ENCODE data around the gene MAGEA1.

Gene MAGEA1

GRCh38 chrX:153184787-153185186 lies 5.7 kb downstream of the MAGEA1 start:
- Histone ChIP-seq H3K9me3 (ENCODE audit: insufficient read depth, low read depth, low read length) (no peaks in the 10 kb centered on the region), H3K4me1 (ENCODE audit: insufficient read depth, low read length, poor library complexity, severe bottlenecking) (no peaks in the 10 kb centered on the region), H3K27me3 (ENCODE audit: insufficient read depth, low read length, poor library complexity, severe bottlenecking) (no peaks in the 10 kb centered on the region), H3K9ac (ENCODE audit: low read depth, low read length, poor library complexity, severe bottlenecking) (no peak overlapping the region), H3K4me3 (ENCODE audit: low read length, poor library complexity, severe bottlenecking) (no peak overlapping the region), H3K4me2 (ENCODE audit: low read depth, low read length, poor library complexity, severe bottlenecking) (no peak overlapping the region), H2AFZ (ENCODE audit: low read length) (no peak overlapping the region), H3K79me2 (ENCODE audit: insufficient read depth, low read length) (no peaks in the 10 kb centered on the region), H4K20me1 (ENCODE audit: insufficient read depth, low read length, poor library complexity, severe bottlenecking) (no peaks in the 10 kb centered on the region), H3K9me2 (replicated peaks; ENCODE audit: low read depth, low read length) (no peaks in the 10 kb centered on the region), H3F3A (ENCODE audit: low read depth) (no peaks in the 10 kb centered on the region), H3K36me3 (ENCODE audit: insufficient read depth, low read length) (no peaks in the 10 kb centered on the region)
- no peak for TF ChIP-seq CTCF (conservative IDR thresholded peaks at IDR 0.05; ENCODE audit: low read length)
- TF ChIP-seq EZH2phosphoT487 (IDR thresholded peaks at IDR 0.05; ENCODE audit: borderline replicate concordance) = no peak

DNA sequence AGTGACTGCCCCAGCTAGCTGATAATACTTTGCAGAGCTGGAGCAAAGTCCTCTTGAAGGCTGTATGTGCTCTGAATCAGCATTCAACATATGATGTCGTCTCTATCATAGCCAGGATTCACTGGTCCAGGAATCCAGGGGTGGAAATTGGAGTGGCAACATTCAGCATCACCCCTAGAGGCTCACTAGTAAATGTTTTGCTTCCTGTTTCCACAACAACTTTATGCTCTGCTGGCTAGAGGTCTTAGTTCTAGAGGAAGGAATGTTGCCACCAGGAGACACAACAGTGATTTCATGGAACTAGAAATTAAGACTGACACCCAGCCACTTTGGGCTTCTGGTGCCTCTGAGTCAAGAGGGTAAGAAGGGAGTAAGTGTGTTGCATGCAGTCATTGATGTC lies 11.3 kb downstream of the MAGEA1 start:
- H3K4me1 ChIP-seq (ENCODE audit: insufficient read depth, low read length, poor library complexity, severe bottlenecking) = no peaks in the 10 kb centered on the region
- H3K4me2 ChIP-seq (ENCODE audit: low read depth, low read length, poor library complexity, severe bottlenecking) = no peak overlapping the region
- H3K79me2 ChIP-seq (ENCODE audit: insufficient read depth, low read length) = no peaks in the 10 kb centered on the region

GRCh38 chrX:153200462-153200861 lies 21.4 kb downstream of the MAGEA1 start:
- no peak overlapping the region for H2AFZ ChIP-seq (ENCODE audit: low read length)
- H3K27me3 ChIP-seq (ENCODE audit: insufficient read depth, low read length, poor library complexity, severe bottlenecking) = no peaks in the 10 kb centered on the region
- no peak overlapping the region for H3K4me3 ChIP-seq (ENCODE audit: low read length, poor library complexity, severe bottlenecking)
- H4K20me1 ChIP-seq (ENCODE audit: insufficient read depth, low read length, poor library complexity, severe bottlenecking) = no peaks in the 10 kb centered on the region
- H3K4me1 ChIP-seq (ENCODE audit: insufficient read depth, low read length, poor library complexity, severe bottlenecking) = no peaks in the 10 kb centered on the region
- no peaks in the 10 kb centered on the region for H3K36me3 ChIP-seq (ENCODE audit: insufficient read depth, low read length)
- H3K79me2 ChIP-seq (ENCODE audit: insufficient read depth, low read length) = no peaks in the 10 kb centered on the region
- H3K4me2 ChIP-seq (ENCODE audit: low read depth, low read length, poor library complexity, severe bottlenecking) = no peak overlapping the region
- no peaks in the 10 kb centered on the region for H3F3A ChIP-seq (ENCODE audit: low read depth)
- no peak overlapping the region for H3K9ac ChIP-seq (ENCODE audit: low read depth, low read length, poor library complexity, severe bottlenecking)
- no peaks in the 10 kb centered on the region for H3K9me2 ChIP-seq (replicated peaks; ENCODE audit: low read depth, low read length)
- TF ChIP-seq CTCF (conservative IDR thresholded peaks at IDR 0.05; ENCODE audit: low read length) = no peak
- no peak for TF ChIP-seq EZH2phosphoT487 (IDR thresholded peaks at IDR 0.05; ENCODE audit: borderline replicate concordance)
- H3K9me3 ChIP-seq (ENCODE audit: insufficient read depth, low read depth, low read length) = no peaks in the 10 kb centered on the region

More for the DNA sequence above, 11.3 kb downstream of the MAGEA1 start:
- H4K20me1 ChIP-seq (ENCODE audit: insufficient read depth, low read length, poor library complexity, severe bottlenecking) = no peaks in the 10 kb centered on the region
- H3K36me3 ChIP-seq (ENCODE audit: insufficient read depth, low read length) = no peaks in the 10 kb centered on the region
- H2AFZ ChIP-seq (ENCODE audit: low read length) = no peak overlapping the region
- H3K9me3 ChIP-seq (ENCODE audit: insufficient read depth, low read depth, low read length) = no peaks in the 10 kb centered on the region
- no peak for TF ChIP-seq CTCF (conservative IDR thresholded peaks at IDR 0.05; ENCODE audit: low read length)
- no peak overlapping the region for H3K9ac ChIP-seq (ENCODE audit: low read depth, low read length, poor library complexity, severe bottlenecking)
- H3K27me3 ChIP-seq (ENCODE audit: insufficient read depth, low read length, poor library complexity, severe bottlenecking) = no peaks in the 10 kb centered on the region
- no peaks in the 10 kb centered on the region for H3K9me2 ChIP-seq (replicated peaks; ENCODE audit: low read depth, low read length)
- no peaks in the 10 kb centered on the region for H3F3A ChIP-seq (ENCODE audit: low read depth)
- no peak overlapping the region for H3K4me3 ChIP-seq (ENCODE audit: low read length, poor library complexity, severe bottlenecking)
